Activated CD4-positive, alpha-beta T cell treated with anti-CD3 and anti-CD28 coated beads, Interleukin-2, amount 50 U/mL, for 1 hour (primary cell): ENCODE measurements around the gene CLIC3.
"Not testable (repeated sequence)": the region's sequence is repeated elsewhere in the genome, so short reads cannot be mapped to it uniquely, and the experiment has no call there.

ENCODE experiments used
- DNase-seq: peaks from one replicate; pipeline ENCODE4 v3.0.0-alpha.2; 2020

Gene CLIC3

DNA sequence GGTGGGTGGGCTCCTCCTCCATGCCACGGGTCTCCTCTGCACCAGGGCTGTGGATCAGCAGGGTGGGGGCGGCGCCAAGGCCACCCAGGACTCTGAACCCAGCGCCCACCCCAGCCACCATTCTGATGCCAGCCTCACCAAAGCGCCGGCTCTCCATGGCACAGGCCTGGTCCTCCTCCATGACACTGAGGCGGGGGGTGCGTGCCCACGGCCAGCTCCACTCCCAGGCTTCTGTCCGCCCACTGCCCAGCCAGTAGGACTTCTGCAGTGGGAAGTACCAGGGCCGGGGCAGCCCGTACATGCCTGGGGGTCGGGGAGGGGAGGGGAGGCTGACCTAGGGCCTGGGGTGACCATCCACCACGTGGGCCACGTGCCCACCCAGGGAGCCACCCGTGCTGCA is 20.1 kb upstream of the CLIC3 start:
- no peak for DNase-seq

DNA sequence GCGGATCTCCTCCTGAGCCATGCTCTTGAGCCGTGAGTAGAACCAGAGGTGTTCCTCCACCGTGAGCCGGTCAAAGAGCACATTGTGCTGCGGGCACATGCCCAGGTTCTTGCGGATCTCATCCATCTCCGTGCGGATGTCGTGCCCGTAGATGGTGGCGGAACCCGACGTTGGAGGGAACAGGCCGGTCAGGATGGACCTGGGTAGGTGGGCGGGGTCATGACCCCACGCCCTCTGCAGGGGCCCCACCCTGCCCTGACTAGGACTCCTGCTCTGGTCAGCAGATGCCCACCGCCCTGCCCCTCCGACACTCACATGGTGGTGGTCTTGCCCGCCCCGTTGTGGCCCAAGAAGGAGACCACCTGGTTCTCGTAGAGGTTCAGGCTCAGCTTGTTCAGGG is 19.6 kb upstream of the CLIC3 start:
- DNase-seq, result no peak

DNA sequence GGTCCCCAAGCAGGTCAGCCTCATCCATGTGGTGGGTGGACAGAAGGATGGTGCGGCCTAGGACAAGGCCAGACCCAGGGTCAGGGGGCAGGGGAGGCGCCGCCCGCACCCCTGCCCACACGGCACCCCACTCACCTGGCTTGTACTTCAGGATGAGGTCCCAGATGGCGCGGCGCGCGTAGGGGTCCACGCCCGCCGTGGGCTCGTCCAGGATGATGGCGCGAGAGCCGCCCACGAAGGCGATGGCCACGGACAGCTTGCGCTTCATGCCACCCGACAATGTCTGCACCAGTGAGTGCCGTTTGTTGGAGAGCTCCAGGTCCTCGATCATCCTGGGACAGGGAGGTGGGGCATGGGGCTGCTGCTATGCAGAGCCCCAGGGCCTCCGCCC is 19.2 kb upstream of the CLIC3 start:
- no peak for DNase-seq

DNA sequence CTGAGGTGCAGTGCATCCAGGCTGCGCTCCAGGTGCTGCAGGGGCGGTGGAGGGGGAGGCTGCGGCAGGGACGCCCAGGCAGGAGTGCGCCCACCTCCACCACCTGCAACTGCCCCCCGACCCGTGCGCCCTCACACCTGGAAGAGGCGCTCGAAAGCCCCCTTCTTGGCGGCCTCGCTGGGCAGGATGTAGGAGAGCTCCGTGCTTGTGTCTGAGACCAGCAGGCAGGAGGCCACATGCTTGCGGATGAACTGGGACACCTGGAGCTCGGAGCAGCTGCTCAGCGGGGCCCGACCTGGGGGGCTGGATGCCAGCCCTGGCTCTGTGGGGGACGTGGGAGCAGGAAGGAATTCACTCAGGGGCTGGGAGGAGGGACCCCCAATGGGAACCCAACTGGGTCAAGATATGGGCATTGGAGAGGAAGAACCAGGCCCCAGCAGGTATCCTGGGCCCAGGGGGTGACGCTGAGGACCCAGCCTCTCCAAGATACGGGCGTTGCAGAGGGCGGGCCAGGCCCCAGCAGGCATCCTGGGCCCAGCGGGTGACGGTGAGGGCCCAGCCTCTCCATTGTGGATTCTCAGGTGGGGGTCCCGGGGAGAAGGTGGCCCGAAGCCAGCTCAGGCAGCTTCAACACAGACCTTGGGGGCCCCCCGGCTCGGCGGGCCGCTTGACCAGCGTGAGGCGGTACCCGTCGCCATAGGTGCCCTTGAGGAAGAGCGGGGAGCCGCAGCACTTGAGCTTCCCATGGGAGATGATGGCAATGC is 18.6 kb upstream of the CLIC3 start:
- no peak for DNase-seq

DNA sequence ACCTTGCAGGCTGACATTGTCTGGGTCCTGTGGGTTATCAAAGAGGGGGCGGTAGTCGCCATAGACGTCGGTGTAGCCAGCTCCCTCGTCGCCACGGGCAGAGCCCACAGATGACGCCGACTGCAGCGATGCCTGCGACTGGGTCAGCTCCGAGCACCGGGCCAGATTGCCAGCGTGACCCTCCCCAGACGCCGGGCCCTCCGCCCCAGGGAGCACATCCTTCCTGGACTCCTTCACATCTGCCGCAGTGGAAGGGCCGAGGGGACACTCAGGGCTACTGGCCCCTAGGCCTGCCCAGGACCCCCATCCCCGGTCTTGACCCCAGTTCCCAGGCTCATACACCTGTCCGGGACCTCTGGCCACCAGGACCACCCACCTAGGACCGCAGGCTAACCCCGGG is 17.8 kb upstream of the CLIC3 start:
- no peak for DNase-seq

DNA sequence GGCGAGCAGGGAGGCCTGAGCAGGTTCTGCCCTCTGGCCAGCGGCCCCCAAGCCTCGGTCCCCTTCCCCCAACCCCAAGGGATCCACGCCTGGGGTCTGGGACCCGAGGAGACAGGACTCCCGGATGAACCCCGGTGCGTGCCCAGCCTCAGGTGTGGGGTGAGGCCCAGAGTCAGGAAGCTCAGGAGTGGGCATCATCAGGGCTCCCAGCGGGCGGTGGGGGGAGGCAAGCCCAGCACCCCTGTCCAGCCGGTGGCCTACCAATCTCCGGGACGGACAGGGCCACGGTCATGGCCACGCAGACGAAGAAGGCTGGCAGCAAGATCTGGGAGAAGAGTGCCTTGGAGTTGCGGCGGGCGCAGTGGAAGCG is 17.2 kb upstream of the CLIC3 start:
- DNase-seq, result no peak

DNA sequence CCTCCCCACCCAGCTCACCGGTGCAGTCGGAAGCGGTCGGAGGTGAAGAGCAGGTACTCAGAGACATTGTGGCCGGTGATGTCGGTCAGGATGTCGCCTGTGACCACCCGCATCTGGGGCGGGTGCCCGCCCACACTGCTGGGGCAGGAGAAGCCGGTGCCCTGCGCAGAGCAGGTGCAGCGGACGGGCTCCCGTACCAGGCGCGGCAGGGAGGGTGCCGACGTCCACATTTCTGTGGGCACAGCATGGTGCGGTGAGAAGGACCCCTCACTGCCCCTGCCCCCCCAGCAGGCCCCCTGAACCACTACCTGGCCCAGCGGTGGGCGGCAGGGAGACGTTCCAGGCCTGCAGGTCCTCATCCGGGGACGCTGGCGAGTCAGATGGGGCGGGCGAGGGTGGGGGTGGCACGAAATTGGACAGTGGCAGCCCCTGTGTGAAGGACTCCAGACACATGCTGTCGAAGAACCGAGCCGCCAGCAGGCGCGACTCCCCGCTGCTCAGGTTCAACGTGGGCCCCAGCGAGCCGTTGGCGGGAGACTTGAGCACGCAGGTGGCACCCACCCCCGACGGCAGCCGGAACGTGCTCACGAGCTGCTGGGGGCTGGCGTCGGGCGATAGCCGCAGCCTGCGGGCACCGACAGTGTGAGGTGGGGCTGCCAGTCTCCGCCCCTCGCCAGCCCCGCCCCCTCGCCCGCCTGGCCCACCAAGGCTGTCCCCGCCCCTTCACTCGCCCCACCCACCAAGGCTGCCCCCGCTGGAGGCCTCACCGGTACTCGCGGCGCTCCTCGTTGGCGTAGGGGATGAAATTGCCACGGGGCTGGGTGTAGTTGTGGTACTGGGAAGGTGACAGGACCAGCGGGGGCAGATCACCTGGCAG is 16.6 kb upstream of the CLIC3 start:
- no peak for DNase-seq

DNA sequence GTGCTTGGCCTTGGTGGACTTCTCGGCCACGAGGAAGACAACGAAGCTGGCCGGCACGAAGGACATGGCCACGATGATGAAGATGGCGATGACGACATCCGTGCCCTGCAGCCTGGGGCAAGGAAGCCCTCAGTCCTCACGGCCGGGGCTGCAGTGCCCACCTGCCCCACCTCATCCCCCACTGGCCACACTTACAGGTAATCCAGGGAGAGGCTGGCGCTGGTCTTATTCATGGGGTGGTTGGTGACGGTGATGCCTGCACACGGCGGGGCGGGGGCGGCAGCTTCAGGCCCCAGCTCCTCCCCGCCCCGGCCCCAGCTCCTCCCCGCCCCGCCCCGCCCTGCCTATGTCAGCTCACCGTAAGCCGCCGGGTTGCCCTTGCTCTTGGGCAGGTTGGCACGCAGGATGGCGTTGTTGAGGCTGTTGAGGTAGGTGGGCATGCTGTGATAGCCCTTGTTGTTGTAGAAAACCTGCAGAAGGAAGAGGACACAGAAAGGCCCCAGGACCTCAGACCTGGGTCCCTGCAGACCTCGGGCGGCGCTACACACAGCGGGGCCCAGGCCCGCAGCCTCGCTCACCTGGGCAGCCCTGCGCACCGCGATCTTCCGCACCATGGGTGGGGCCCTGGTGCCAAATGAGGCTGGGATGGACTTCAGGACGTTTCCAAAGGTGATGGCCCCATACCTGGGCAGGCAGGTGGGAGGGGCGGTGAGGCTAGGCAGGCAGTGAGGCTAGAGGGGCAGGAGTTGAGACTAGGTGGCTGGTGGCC is 15.7 kb upstream of the CLIC3 start:
- DNase-seq, result no peak

DNA sequence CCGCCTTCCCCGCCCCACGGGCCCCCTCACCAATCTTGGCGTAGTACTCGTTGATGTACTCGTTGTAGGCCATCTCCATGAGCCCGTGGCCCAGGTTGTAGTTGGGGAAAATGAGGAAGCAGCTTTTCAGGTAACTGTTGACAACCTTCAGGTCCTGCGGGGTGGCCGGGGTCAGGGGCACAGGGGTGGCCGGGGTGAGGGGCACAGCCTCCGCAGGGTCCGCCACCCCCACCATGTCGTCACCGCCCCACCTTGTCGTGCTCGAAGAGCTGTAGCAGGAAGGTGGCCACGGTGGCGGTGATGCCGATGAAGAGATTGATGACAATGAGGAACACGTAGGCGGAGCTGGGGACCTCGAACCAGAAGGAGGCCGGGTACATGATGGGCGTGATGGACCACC is 14.8 kb upstream of the CLIC3 start:
- no peak for DNase-seq

DNA sequence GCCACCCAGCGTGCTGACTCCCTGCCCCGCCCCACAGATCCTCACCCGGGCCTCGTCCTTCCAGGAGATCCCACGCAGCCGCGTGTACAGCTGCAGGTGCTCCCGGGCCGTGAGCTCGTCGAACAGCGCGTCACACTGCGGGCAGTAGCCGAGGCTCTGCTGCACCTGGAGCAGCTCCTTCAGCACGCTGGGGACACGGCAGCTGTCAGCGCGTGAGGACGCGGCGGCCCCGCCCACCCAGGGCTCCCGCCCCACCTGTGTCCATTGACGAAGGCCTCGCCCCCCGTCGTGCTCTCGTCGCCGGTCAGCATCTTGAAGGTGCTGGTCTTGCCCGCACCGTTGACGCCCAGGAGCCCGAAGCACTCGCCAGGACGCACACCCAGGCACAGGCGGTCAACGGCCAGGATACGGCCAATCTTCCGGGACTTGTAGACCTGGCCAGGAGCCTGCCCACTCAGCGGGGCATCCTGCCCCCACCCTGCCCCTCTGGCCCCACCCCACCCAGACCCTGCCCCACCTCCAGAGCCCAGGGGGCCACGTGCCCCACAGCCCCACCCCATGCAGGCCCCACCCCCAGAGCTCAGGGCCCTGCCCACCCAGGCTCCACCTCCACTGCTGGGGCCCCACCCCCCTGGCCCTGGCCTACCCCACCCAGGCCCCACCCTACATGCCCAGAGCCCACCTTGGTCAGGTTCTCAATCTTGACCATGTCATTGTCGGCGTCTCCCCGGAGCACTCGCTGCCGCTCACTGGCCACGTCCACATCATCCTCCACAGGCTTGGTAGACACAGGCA is 13.8 kb upstream of the CLIC3 start:
- DNase-seq, result no peak

DNA sequence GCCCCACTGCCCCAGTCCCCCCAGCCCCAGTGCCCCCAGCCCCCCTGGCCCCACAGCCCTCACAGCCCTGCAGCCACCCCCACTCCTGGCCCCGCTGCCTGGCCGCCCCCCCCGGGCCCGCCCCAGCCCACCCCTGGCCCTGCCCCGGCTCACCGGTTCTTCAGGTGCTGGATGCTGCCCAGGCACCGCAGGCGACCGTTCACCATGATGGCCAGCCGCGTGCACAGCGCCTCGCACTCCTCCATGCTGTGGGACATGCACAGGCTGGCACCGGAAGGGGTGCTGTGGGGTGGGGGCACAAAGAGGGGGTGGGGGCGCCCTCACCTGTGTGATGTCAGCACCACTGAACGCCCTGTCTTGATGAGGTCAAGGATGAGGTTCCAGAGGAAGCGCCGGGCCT is 12.8 kb upstream of the CLIC3 start:
- DNase-seq, result no peak

DNA sequence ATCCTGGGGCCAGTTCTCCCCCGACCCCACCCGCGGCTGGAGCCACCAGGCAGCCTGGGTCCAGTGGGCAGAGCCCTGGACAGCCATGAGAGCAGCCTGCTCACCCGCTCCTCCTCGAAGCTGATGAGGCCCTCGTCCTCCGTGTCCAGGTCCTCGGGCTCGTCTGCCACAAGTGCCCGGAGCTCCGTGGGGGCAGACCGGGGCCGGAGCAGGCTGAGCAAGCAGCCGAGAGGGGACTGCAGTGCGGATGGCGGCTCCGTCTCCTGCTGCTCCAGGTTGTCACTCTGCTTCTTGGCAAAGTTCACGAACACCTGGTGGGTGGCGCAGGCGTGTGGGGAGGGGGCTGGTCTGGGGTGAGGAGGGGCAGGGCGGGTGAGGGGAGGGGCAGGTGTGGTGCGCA is 11.9 kb upstream of the CLIC3 start:
- DNase-seq, result no peak

DNA sequence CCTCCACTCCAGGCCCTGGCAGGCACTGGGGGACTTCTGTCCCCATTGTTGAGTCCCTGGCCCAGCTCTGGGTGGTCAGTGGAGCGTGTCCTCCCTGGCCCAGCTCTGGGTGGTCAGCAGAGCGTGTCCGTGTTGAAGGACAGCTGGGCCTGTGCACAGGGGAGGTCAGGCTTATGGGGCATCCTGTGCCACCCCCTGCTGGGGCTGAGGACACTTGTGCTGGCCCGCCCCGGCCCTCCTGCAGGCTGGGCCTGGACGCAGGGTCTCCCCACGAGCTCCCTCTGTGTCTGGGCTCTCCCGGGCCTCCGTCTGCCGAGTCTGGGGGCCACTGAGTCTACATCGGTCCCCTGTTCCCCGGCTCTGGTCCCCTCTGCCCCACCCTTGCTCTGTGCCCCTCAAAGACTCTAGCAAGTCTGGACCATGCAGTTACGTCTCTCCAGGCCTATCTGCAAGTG is 11.5 kb upstream of the CLIC3 start:
- DNase-seq, result no peak

DNA sequence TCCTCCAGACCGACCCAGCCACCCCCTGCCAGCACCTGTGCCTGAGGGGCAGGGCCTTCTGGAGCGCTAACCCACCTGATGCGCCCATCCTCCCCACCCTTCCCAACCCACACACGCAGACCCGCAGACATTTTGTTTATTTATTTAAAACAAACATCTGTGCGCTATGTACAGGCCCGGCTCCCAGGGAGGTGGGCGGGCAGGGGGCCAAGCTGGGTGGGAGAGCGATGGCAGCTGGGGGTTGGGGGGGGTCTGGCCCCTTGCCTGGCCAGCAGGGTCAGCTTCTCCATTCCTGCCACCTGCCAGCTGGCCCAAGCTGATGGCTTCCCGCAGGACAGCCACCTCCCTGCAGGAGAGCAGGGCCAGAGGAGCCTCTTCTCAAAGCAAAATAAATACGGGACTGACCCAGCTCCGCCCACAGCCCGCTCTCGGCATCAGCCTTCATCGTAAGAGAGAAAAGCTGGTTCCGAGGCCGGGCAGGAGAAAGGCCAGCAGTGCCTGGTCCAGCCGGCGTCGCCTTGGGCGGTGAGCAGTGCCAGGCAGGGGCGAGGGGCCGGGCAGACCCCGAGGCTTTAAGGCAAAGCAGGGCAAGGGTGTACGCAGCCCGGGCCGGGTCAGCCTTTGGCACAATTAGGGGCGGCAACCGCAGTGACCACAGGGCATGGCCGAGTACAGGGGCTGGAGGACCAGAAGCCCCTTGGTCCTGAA is 10.9 kb upstream of the CLIC3 start:
- DNase-seq, result no peak

DNA sequence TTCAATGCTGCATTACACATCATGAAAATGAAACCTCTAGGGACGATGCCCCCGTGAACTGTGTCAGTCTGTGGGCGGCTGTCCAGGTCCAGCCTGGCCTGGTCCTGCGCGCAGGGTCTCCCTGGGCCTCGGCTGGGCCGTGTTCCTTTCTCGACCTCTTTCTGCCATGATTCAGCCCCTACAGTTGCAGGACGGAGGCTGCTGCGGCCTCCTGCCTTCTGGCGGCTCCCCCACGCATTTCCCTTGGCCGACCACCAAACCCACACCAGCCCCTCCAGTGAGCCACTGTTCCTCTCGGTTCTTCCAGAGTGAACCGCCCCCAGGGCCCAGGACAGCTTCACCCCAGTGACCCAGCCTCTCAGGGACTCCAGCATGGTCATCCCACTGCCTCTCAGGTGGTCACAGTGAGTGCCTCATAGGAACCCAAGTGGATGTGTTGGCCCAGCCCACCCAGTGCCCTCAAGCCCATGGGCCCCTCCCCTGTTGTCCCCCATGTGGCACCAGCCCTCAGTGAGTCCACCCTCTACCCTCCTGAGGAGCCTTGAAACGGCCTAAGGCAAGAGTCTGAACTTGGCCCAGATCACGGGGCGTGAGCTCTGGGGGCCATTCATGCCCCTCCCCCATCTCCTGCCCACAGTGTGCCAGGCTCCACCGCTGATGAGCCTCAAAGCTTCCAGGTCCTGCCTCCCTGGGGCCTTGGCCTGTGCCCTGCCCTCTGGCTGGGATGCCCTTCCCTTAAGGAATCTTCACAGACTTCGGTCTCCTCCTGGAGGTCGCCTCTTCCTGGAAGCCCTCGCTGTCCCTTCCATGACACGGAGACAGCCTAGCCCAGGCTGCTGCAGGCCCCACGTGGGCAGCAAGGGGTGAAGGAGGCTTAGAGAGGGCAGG is 10.0 kb upstream of the CLIC3 start:
- DNase-seq, result no peak

DNA sequence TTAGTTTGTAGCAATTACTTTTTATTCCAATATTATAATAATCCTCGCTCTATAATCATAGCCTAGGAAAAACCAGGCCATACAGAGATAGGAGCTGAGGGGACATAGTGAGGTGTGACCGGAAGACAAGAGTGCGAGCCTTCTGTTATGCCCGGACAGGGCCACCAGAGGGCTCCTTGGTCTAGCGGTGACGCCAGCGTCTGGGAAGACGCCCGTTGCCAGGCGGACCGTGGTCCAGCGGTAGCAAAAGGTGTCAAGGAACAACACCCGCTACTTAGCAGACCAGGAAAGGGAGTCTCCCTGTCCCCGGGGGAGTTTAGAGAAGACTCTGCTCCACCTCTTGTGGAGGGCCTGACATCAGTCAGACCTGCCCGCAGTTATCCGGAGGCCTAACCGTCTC is 7.9 kb upstream of the CLIC3 start:
- not testable (repeated sequence) for DNase-seq

DNA sequence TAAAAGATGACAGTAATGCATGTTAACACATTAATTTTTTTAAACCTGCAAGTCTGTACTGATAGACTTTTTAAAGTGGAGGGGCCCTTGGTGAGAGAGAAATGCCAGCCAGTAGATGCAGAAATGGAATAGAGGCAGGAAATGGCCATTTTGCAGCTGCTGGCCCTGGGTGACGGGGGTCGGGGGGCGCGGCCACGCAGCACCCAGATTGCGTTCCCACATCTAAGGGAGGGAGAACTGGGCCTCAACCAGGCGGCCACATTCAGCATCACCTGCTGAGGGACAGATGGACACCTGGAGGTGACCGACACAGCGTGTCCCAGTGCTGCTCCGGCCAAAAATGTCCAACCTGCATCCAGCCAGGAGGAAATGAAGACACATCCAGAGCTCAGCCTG is 6.3 kb upstream of the CLIC3 start:
- no peak for DNase-seq

DNA sequence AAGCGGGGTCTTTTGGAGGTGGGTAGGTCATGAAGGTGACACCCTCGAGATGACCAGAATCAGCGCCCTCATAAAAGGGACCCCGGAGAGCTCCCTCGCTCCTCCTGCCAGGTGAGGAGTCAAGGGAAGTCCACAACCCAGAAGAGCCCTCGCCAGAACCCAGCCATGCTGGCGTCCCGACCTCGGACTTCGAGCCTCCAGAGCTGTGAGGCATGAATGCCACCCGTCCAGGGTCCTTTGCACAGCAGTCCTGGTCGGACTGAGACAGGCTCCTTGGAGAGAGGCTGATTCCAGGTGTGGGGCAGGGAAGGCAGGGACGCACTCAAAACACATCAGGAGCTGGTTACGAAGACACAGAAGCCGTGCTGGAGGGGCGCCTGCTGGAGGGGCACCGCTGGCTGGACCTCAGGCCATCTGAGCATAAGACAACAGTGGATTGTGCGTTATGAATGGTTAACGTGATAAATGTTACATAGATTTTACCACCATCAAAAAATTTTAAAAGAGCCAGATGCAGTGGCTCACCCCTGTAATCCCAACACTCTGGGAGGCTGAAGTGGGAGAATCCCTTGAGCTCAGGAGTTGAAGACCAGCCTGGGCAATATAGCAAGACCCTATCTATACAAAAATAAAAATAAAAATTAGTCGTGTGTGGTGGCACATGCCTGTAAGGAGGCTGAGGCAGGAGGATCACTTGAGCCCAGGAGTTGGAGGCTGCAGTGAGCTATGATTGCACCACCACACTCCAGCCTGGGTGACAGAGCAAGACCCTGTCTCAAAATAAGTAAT is 5.7 kb upstream of the CLIC3 start:
- no peak for DNase-seq

DNA sequence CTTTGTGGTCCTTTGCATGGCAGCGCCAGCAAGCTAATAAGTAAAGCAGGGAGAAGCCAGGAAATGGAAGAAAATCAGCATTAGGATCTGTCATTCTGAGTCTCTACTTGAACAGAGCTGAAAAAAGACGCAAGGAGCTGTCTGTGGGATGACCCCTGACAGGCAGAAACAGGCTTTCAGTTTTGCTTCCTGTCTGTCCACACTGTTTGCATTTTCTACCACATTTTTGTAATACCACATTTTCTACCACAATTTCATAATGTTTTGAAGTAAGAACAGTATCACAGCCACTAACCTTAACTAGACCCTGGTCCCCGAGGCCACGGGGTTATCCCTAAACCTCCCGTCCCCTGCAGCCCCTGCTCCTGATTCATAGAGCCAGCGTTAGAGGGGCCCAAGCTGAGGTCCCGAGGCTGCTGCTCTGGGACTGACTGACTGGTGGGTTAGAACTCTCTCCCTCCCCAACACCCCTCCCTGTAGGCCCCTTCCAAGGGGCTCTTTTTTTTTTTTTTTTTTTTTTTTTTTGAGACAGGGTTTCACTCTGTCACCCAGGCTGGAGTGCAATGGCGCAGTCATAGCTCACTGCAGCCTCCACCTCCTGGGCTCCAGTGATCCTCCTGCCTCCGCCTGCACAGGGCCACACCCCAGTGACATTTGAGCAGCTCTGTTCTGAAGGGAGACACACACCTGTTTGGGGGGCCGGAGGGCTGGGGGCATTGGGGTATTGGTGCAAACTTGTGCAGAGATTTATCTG is 4.0 kb upstream of the CLIC3 start:
- no peak for DNase-seq
